HG03175 (cell line): ENCODE results near the gene MDM4.
A peak's percentile ranks its signal among the peaks of the same experiment; 100 is the strongest.
"Not testable (repeated sequence)": the region's sequence is repeated elsewhere in the genome, so short reads cannot be mapped to it uniquely, and the experiment has no call there.

ENCODE experiments used
- ATAC-seq: cut with Tn5 transposase; IDR thresholded peaks from one replicate; pipeline ENCODE4 v1.9.1; 2021; ENCODE audit warnings: mild to moderate bottlenecking, moderate library complexity; ENCODE audit not compliant: unreplicated experiment

Gene MDM4

GRCh38 chr1:204560002-204560401 lies 43.8 kb downstream of the MDM4 start:
- not testable (repeated sequence) for ATAC-seq

DNA sequence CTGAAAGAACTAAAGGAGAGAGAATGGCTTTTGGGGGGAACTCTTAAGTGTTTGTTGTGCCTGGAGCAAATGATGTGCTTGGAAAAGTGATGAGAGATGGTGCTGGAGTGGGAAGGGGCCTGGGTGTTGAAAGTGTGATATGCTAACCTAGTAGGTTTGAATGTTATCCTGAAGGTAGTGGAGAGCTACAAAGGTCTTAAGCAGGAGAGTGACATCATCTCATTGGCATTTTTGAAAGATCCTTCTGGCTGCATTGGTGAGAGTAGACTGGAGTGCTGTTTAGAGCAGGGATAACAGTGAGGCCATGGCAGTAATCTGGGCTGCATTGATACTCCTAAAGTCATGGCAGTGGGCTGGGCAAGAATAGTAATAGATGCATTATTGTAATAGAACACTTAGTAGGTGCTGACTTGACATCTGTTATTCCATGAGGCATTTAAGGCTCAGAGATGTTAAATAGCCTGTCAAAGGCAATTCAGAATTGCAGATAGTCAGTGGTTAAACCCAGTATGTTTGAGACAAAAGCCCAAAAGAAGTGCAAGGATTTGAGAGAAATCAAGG lies 44.5 kb downstream of the MDM4 start:
- no peak for ATAC-seq

GRCh38 chr1:204562075-204562990 lies 46.1 kb downstream of the MDM4 start:
- ATAC-seq = no peak

DNA sequence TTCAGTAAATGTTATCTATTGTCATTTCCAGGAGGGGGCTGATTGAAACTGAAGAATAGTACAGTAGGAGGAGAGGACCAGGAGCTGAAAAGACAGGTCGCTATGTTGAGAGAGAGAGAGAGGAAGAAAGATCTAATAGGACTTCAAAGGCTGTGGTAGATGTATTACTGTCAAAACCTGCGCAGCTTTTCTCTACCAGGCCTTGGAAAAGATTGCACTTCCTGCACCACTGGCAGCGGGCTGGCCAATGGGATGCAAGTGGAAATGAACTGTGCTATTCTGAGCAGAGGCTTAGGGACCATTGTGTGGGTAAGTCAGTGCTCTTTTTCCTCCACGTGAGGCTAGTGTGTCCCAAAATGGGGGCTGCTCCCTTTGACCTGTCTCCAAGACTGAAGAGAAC lies 47.1 kb downstream of the MDM4 start:
- ATAC-seq = no peak

DNA sequence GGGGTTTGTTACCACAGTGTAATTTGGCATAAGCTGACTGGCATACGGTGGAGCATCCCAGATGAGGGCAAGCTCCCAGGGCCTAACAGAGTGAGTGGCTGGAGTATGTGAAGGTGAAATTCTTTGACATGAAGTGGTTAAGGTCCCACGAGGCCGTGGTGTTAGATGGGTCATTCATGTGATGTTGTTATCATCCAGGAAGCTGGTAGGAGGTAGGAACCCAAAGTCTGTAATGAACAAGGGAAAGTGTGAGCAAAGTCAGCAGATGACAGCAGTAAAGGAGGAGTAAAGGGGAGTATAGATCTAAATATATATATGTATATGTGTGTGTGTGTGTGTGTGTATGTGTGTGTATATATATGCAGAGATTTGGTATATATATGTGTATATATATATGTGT lies 47.6 kb downstream of the MDM4 start:
- no peak for ATAC-seq

DNA sequence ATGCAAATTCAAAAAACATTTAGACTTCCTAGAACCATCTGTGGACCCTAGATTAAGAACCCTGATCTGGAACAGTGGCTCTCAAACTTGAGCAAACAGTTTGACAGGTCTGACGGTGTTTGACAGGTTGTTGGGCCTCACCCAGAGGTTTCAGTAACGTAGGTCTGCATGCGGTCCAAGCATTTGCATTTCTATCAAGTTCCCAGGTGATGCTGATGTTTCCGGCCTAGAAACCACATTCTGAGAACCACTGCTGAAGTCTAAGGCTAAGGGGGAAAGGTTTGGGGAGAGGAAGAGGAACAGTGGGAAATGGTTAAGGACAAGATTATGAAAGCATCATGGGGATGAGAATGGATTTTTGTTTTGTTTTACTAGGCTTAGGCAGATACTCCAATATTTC lies 48.6 kb downstream of the MDM4 start:
- peak; percentile 76 for ATAC-seq

- ATAC-seq = peak; percentile 51
These were observed 49.7 kb downstream of the MDM4 start for GRCh38 chr1:204565617-204566582.

DNA sequence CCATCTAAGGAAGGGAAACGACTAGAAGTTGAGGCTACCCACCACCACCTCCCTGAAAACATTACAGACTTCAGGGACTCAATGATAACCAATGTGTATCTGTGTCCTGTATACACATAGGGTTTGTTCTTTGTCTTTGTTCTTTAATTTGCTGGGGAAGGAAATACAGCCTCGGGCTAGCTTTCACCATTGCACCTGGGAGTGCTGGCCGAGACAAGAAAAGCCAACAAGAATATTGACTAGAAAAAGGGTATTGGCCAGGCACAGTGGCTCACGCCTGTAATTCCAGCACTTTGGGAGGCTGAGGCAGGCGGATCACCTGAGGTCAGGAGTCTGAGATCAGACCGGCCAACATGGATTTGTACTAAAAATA lies 50.4 kb downstream of the MDM4 start:
- ATAC-seq = no peak

GRCh38 chr1:204567071-204567470 lies 50.9 kb downstream of the MDM4 start:
- no peak for ATAC-seq

GRCh38 chr1:204568576-204569315 lies 52.5 kb downstream of the MDM4 start:
- no peak for ATAC-seq

DNA sequence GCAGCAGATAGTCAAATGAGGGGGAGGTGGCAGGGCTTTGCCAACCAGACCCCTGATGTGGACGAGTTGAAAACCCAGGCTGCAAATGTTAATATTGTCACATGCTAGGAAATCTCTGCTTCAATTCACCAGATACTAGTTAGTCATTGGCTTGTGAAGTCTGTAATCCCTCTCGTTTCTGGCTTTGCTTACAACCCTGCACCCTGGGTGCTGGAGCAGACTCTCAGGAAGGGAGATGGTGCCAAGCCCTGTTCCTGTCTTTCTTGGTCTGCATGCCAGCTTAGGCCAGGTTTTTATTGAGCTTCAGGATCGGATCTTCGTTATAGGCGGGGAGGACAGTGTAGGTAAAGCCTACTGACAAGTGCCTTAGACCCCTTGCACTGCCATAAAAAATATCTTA lies 53.3 kb downstream of the MDM4 start:
- no peak for ATAC-seq

DNA sequence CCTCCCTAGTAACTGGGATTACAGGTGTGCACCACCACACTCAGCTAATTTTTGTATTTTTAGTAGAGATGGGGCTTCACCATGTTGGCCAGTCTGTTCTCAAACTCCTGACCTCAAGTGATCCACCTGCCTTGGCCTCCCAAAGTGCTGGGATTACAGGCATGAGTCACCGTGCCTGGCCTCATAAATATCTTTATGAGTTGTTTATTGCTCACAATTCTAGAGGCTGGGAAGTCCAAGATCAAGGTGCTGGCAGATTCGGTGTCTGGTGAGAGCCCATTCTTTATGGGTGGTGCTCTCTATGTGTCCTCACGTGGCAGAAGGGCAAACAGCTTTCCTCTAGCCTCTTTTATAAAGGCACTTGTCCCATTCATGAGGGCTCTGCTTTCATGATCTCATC lies 53.8 kb downstream of the MDM4 start:
- not testable (repeated sequence) for ATAC-seq

- ATAC-seq = no peak
These were observed 54.9 kb downstream of the MDM4 start for GRCh38 chr1:204571128-204571527.

- no peak for ATAC-seq
These were observed 55.4 kb downstream of the MDM4 start for GRCh38 chr1:204571631-204572030.

- no peak for ATAC-seq
These were observed 57.0 kb downstream of the MDM4 start for GRCh38 chr1:204572923-204573922.

DNA sequence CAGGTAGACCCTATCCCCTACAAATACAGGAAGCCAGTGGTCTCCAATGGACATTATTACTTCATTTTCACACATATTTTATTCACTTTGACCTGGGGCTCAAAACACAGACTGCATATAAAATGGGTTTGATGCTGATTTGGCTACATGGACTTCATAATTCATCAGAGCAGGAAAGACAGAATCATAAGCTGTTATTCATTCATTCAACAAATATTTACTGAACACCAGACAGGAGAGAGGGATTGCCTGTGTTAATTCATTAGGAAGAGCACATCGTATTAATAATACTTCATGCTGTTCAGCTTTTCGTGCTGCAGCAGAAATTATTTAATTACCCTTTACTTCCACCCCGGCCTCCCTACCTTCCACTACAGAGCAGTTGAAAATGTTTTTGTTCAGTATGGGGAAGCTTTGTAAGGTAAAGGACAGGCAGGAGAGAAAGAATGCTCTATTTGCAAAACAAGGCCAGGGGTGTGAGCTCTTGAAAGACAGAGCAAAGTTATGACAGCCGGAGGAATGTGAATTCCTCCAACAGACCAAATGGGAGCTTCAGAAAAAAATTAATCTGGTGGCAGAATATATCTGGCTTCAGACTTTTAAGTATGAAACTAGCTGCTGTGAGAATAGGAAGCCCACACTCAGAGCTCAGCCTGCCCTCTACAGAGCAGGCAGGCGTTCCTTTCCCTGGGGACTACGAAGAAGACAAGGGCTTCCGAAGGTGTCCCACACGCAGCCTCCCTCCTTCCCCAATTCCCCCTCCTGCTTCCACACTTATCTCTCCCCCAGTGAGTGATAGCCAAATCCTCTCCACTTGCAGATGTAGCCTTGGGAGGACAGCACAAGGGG lies 58.0 kb downstream of the MDM4 start:
- no peak for ATAC-seq

DNA sequence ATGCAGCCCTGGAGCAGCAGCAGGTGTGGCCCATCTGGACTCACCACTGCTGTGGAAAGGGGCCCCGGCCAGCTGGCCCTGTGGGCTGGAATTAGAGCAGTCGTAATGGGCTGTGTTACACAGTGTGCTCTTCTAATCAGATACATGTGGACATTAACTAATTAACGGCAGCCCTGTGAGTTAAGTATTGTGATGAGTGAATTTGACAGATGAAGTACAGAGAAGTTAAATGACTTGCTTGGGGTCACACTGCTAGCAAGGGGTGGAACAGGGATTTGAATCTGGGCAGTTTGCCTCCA lies 58.6 kb downstream of the MDM4 start:
- no peak for ATAC-seq

DNA sequence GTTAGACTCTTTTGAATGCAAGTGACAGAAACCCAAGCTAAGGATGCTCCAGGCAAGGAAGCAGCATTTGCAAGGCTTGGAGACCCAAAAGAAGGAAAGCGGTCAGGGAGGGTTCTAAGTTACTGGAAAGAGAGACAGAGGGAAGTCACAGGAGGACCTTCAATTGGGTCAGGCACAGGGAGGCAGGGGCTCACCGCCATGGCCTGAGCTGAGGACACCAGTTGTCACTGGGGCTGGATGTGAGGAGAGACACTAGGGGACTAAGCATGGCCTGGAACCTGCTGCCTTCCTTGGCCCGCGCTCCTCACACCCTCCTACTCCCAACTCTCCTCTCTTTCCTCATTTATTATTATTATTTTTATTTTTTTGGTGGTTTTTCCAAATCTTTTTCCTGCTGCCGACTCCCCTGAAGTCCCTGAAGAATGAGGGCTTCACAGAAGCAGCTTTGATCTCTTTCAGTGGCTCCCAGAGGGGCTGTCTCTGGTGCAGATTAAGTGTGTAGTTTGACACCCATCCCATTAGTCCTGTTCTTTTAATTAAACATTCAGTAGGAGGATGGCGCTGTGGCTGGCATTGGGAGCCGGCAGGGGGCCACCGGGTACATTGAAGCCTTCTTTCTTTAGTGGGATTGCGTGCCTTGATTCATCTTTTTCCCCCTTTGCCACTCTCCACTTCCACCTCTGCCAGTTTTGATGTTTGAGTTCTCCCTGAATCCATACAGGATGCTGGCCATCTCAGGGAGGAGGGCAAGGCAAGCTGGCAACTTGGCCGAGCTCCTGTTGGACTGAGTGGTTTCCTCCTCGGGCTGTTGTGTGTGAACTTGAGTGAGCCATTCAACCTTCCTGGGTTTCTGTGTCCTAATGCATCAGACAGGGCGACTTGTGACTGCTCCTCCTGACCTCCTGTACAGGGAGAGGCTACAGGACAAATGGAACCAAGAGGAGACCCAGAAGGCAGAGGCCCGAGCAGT lies 59.3 kb downstream of the MDM4 start:
- no peak for ATAC-seq
